GM21360 (cell line): ENCODE measurements around the gene HIGD1C.
"Not testable (repeated sequence)": the region's sequence is repeated elsewhere in the genome, so short reads cannot be mapped to it uniquely, and the experiment has no call there.

Experiments
- ATAC-seq: cut with Tn5 transposase; IDR thresholded peaks from one replicate; pipeline ENCODE4 v1.9.1; 2021; ENCODE audit warnings: mild to moderate bottlenecking, moderate library complexity; ENCODE audit not compliant: unreplicated experiment

Gene HIGD1C

GRCh38 chr12:50952510-50952909, at the start of gene HIGD1C:
HIGD1C (plus strand) TSS chr12:50952544; CDS start chr12:50953999, 1,455 bp downstream.
- no peak for ATAC-seq

GRCh38 chr12:50908479-50908878, 43.9 kb upstream of the HIGD1C start:
- not testable (repeated sequence) for ATAC-seq

- ATAC-seq = not testable (repeated sequence)
Measured at GRCh38 chr12:50912361-50912760, 40.0 kb upstream of the HIGD1C start.

GRCh38 chr12:50913224-50913623, 39.1 kb upstream of the HIGD1C start:
- ATAC-seq = no peak

GRCh38 chr12:50914872-50915484, 37.4 kb upstream of the HIGD1C start:
- no peak for ATAC-seq

GRCh38 chr12:50916292-50916691, 36.1 kb upstream of the HIGD1C start:
- no peak for ATAC-seq

- ATAC-seq = no peak
Measured at GRCh38 chr12:50918584-50919316, 33.6 kb upstream of the HIGD1C start.

- no peak for ATAC-seq
Measured at GRCh38 chr12:50922820-50923219, 29.5 kb upstream of the HIGD1C start.

GRCh38 chr12:50923361-50924130, 28.8 kb upstream of the HIGD1C start:
- no peak for ATAC-seq

GRCh38 chr12:50924131-50924438, 28.3 kb upstream of the HIGD1C start:
- peak; percentile 19 for ATAC-seq

GRCh38 chr12:50924439-50925341, 27.7 kb upstream of the HIGD1C start:
- ATAC-seq = peak; percentile 86

GRCh38 chr12:50925342-50925651, 27.0 kb upstream of the HIGD1C start:
- ATAC-seq = no peak

GRCh38 chr12:50925920-50926319, 26.4 kb upstream of the HIGD1C start:
- ATAC-seq = no peak

- ATAC-seq = no peak
Measured at GRCh38 chr12:50926415-50926814, 25.9 kb upstream of the HIGD1C start.

- not testable (repeated sequence) for ATAC-seq
Measured at GRCh38 chr12:50926932-50927331, 25.4 kb upstream of the HIGD1C start.

- ATAC-seq = no peak
Measured at GRCh38 chr12:50927356-50927755, 25.0 kb upstream of the HIGD1C start.

- ATAC-seq = no peak
Measured at GRCh38 chr12:50927766-50928224, 24.5 kb upstream of the HIGD1C start.

- no peak for ATAC-seq
Measured at GRCh38 chr12:50928392-50928791, 24.0 kb upstream of the HIGD1C start.

GRCh38 chr12:50929831-50930230, 22.5 kb upstream of the HIGD1C start:
- ATAC-seq = no peak

- not testable (repeated sequence) for ATAC-seq
Measured at GRCh38 chr12:50930477-50930876, 21.9 kb upstream of the HIGD1C start.

- ATAC-seq = no peak
Measured at GRCh38 chr12:50932787-50933280, 19.5 kb upstream of the HIGD1C start.
